GM12878 (cell line): ENCODE measurements around the gene SPATA32. TPM values are rescaled to one million over a fixed set of nuclear protein-coding genes. Genes with fewer than 3 reads are reported as not detected.

ENCODE experiments used
- ATAC-seq: fragments of 200-7000 bp; cut with Tn5 transposase; 3 replicates; pipeline ENCODE4 v1.9.1; 2020; ENCODE audit warnings: mild to moderate bottlenecking, moderate library complexity
- BruUV-seq: library from RNA; stranded (reverse); fragments of 400-500 nt; replicated peaks from 2 replicates; lab custom pipeline; 2021; lab: Mats Ljungman, UMichigan
- CTCF ChIA-PET: fragments of 300-600 bp; sonication (Branson Sonifier 250); formaldehyde crosslinking; extraction: SDS; loops from one replicate; lab custom pipeline; 2021; ENCODE audit warnings: inconsistent platforms; lab: Yijun Ruan, JAX
- POLR2A ChIA-PET: fragments of 350-600 bp; formaldehyde crosslinking; extraction: SDS; loops from one replicate; lab custom pipeline; 2021; ENCODE audit warnings: inconsistent platforms; lab: Charles Lee
- RAD21 ChIA-PET: fragments of 300-600 bp; sonication (Branson Sonifier 250); formaldehyde crosslinking; loops from one replicate; lab custom pipeline; 2023; ENCODE audit warnings: antibody characterized with exemption; ENCODE audit not compliant: unreplicated experiment; lab: Charles Lee
- SMC1A ChIA-PET: fragments of 300-600 bp; sonication (Branson Sonifier 250); formaldehyde crosslinking; loops from one replicate; lab custom pipeline; 2023; ENCODE audit not compliant: unreplicated experiment, uncharacterized antibody; lab: Charles Lee
- DNase-seq: peaks from one replicate; pipeline ENCODE4 v3.0.0-alpha.2; 2011; ENCODE audit warnings: low read depth, low spot score
- FAIRE-seq: peaks from 3 replicates; lab custom pipeline; 2011; peaks lifted over from hg19 to GRCh38; lab: Jason Lieb, UNC
- H2AFZ ChIP-seq: 2 replicates; pipeline ENCODE4 v1.6.0; 2011; ENCODE audit warnings: low read depth, low read length, control low read depth; ENCODE audit not compliant: control insufficient read depth
- H3K27ac ChIP-seq: 2 replicates; pipeline ENCODE4 v1.5.1; 2011; ENCODE audit warnings: control low read depth; ENCODE audit not compliant: control insufficient read depth, insufficient read depth
- H3K27me3 ChIP-seq, 2 experiments: replicated peaks in 1 of 2; 2 replicates each; pipeline versions ENCODE4 v1.6.0 to v1.6.1; 2011; ENCODE audit warnings: low read length in 1 of 2; ENCODE audit not compliant: control insufficient read depth in 2 of 2, insufficient read depth in 2 of 2
- H3K36me3 ChIP-seq, 2 experiments: 2 replicates each; pipeline ENCODE4 v1.5.1; 2011; ENCODE audit warnings: low read length in 1 of 2; ENCODE audit not compliant: control insufficient read depth in 2 of 2, insufficient read depth in 2 of 2
- H3K4me1 ChIP-seq: 2 replicates; pipeline ENCODE4 v1.6.1; 2011; ENCODE audit warnings: mild to moderate bottlenecking, low read length, moderate library complexity, mixed read lengths; ENCODE audit not compliant: control insufficient read depth, insufficient read depth
- H3K4me2 ChIP-seq: 2 replicates; pipeline ENCODE4 v1.6.0; 2011; ENCODE audit warnings: control low read depth; ENCODE audit not compliant: control insufficient read depth, insufficient read depth
- H3K4me3 ChIP-seq: fragments of 200-600 bp; sonication (generic); 2 replicates; pipeline ENCODE4 v1.5.1; 2016
- H3K79me2 ChIP-seq: 2 replicates; pipeline ENCODE4 v1.6.0; 2011; ENCODE audit warnings: low read length; ENCODE audit not compliant: control insufficient read depth, insufficient read depth
- H3K9ac ChIP-seq: 2 replicates; pipeline ENCODE4 v1.8.0; 2011; ENCODE audit warnings: low read length, control low read depth, mixed read lengths; ENCODE audit not compliant: control insufficient read depth, insufficient read depth
- H3K9me3 ChIP-seq: replicated peaks from 3 replicates; pipeline ENCODE4 v1.5.1; 2011; ENCODE audit warnings: mild to moderate bottlenecking, low read length; ENCODE audit not compliant: control insufficient read depth, insufficient read depth
- H4K20me1 ChIP-seq: 2 replicates; pipeline ENCODE4 v1.6.0; 2011; ENCODE audit not compliant: control insufficient read depth, insufficient read depth
- ETV6 ChIP-seq, 2 experiments: fragments of 450-650 bp in 1 of 2; IDR thresholded peaks in 1 of 2; conservative IDR thresholded peaks in 1 of 2; 2 replicates each; pipeline ENCODE4 v1.6.1; 2014; ENCODE audit warnings: antibody characterized with exemption in 1 of 2, borderline replicate concordance in 1 of 2, low read depth in 1 of 2, mild to moderate bottlenecking in 1 of 2, moderate library complexity in 1 of 2
- IKZF1 ChIP-seq: fragments of 450-650 bp; conservative IDR thresholded peaks from 2 replicates; pipeline ENCODE4 v1.6.1; 2017; ENCODE audit warnings: antibody characterized with exemption, mild to moderate bottlenecking
- KDM1A ChIP-seq: fragments of 200-600 bp; sonication (generic); IDR thresholded peaks from 2 replicates; pipeline ENCODE4 v1.6.1; 2016; ENCODE audit warnings: borderline replicate concordance
- NR2F1 ChIP-seq: fragments of 450-650 bp; conservative IDR thresholded peaks from 2 replicates; pipeline ENCODE4 v1.6.1; 2017; ENCODE audit warnings: mild to moderate bottlenecking
- PAX5 ChIP-seq: IDR thresholded peaks from 2 replicates; pipeline ENCODE4 v1.6.1; 2011; ENCODE audit warnings: low read depth, low read length, borderline replicate concordance
- POLR2AphosphoS5 ChIP-seq: IDR thresholded peaks from 2 replicates; pipeline ENCODE4 v1.6.1; 2011; ENCODE audit warnings: mild to moderate bottlenecking, low read length, inconsistent platforms
- RAD21 ChIP-seq: IDR thresholded peaks from 2 replicates; pipeline ENCODE4 v1.6.1; 2011; ENCODE audit warnings: mild to moderate bottlenecking, low read depth, low read length, moderate library complexity; ENCODE audit not compliant: insufficient read depth
- ZSCAN29 ChIP-seq: fragments of 450-650 bp; IDR thresholded peaks from 2 replicates; pipeline ENCODE4 v1.6.1; 2017; ENCODE audit warnings: mild to moderate bottlenecking, moderate library complexity
- WGBS: methylation state at CpG from one replicate; pipeline ENCODE4 v1.1.6; 2016; ENCODE audit warnings: low lambda C conversion rate; ENCODE audit not compliant: insufficient replicate concordance, insufficient coverage; ENCODE audit errors: missing lambda C conversion rate; 5-methylcytosine and 5-hydroxymethylcytosine counted together
- in situ Hi-C: fragments of 300-500 bp; cut with MboI; formaldehyde crosslinking; loops from 9 replicates; pipeline ENCODE4 v1.14.3; 2018; ENCODE audit warnings: mixed read lengths
- intact Hi-C: fragments of 100-400 bp; cut with micrococcal nuclease; formaldehyde crosslinking; loops from one replicate; pipeline ENCODE4 v1.14.2; 2022; ENCODE audit not compliant: unreplicated experiment
- polyA plus RNA-seq, 11 experiments: library from polyadenylated mRNA; depleted of rRNA in 4 of 11; unstranded in 6 of 11; stranded (reverse) in 5 of 11; fragments of >200 nt; fragmentation: Nextera tagmentation in 4 of 11; fragmentation: Illumina TruSeq in 1 of 11; extraction: Ambion mirVana in 4 of 11; extraction: Trizol in 1 of 11; gene quantifications; 1 replicate in 1 of 11; 2 replicates in 10 of 11; pipeline versions ENCODE4 v1.2.1 to v1.2.3, GENCODE V29; 2011 to 2016; ENCODE audit warnings: inconsistent platforms in 2 of 11, missing spikeins in 2 of 11, low read depth in 1 of 11
- total RNA-seq, 4 experiments: library from RNA; depleted of rRNA in 3 of 4; stranded (reverse); fragments of >200 nt in 3 of 4; fragmentation: Illumina TruSeq in 1 of 4; extraction: Trizol in 1 of 4; gene quantifications; 2 replicates each; pipeline versions ENCODE4 v1.2.1 to v1.2.3, GENCODE V29; 2013 to 2021
- TF ChIP-seq, protein P1 (sequence below), 3 experiments: IDR thresholded peaks in 2 of 3; conservative IDR thresholded peaks in 1 of 3; 2 replicates each; pipeline ENCODE4 v1.5.1; 2011; ENCODE audit warnings: low read depth in 3 of 3, low read length in 3 of 3, mild to moderate bottlenecking in 3 of 3, control low read depth in 2 of 3, moderate library complexity in 2 of 3, inconsistent platforms in 1 of 3, mixed read lengths in 1 of 3; ENCODE audit not compliant: control insufficient read depth in 2 of 3, insufficient read depth in 1 of 3; ENCODE audit errors: extremely low read depth in 1 of 3
- TF ChIP-seq, protein P2 (sequence below): IDR thresholded peaks from 2 replicates; pipeline ENCODE4 v1.6.1; 2012; ENCODE audit warnings: improper control_type of control experiment, low read depth, low read length; ENCODE audit not compliant: insufficient replicate concordance

Gene SPATA32
- total and polyA plus RNA-seq, 10 of the 15 experiments (the other 5 are each of a cell fraction or from before 2014, with no cell fraction given) = 0.03 to 0.35 (median 0.11) TPM; not detected in 3

DNA sequence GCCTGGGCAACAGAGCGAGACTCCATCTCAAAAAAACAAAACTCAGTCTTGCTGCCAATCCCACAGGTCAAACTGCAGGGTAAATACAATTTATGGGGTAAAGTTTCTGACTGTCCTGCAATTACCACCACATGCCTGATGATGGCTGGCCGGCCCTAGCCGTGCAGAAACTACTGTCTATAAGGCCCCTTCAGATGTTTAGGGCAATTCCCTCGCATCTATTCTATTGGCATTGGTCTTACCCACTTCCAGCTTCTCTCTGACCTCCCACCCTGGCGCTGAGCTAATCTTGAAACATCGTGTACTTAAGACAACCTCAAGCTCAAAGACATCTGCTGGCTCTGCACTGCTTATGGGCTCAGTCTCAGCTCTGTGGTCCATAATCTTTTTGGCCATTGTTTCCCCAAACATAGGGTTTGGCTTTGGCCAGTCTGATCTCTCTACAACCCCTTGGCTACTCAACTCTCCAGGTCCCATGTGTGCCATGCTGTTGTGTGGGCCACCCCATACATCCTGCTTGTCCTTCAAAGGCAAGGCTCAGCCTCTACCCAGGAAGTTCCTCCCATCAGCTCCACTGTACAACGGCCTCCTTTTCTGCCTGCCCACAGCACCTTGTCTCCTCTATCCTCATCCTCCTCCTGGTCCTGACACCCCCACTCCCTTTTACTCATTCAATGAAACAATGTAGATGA lies 38.3 kb upstream of the SPATA32 start:
- WGBS = 9% methylated on average over 7 of the region's 7 CpGs
- ChIA-PET POLR2A (interaction anchor here (0.8 to 11.6 kb wide), 5 partner anchors 8 to 284 kb away, joined by 3 to 203 read pairs (median 4); partner anchors contain the start of gene MAP3K14), RAD21 (interaction anchor here (0.9 to 12.1 kb wide), 9 partner anchors 15 to 151 kb away, joined by 3 to 216 read pairs (median 4); partner anchors contain the start of gene MAP3K14), CTCF (interaction anchor here (1.1 to 6.1 kb wide), 12 partner anchors 8 to 151 kb away, joined by 3 to 103 read pairs (median 5); partner anchors contain the start of gene MAP3K14), SMC1A (interaction anchor here (0.7 to 6.6 kb wide), 10 partner anchors 8 to 88 kb away, joined by 3 to 171 read pairs (median 3); partner anchors contain the start of gene MAP3K14)
- no peaks in the 10 kb centered on the region for H3K27me3 ChIP-seq
- peak overlapping the region; percentile 20; the same call in 1 of the 2 replicates for H3K4me3 ChIP-seq
- H3K79me2 ChIP-seq = peaks cover 82% of the 10 kb centered on the region
- FAIRE-seq (no peak), ATAC-seq (peak; percentile 42), DNase-seq (no peak)
- peak overlapping the region; percentile 89 for H3K27ac ChIP-seq
- H3K9ac ChIP-seq = peak overlapping the region; percentile 3
- no peak overlapping the region for H2AFZ ChIP-seq
- peaks cover 88% of the 10 kb centered on the region for H3K4me1 ChIP-seq
- BruUV-seq = TSS peak; percentile 39
- H3K9me3 ChIP-seq = no peaks in the 10 kb centered on the region; the same call in 1 of the 3 replicates
- no peaks in the 10 kb centered on the region for H4K20me1 ChIP-seq
- in situ Hi-C loops = no loop called here
- 0 out of 4 replicates have a peak, but pooled peaks of 1 of the 2 experiments have one; percentile 12 for TF ChIP-seq ETV6 (conservative IDR thresholded peaks at IDR 0.05 in 1 of 2, IDR thresholded peaks at IDR 0.05 in 1 of 2; ENCODE audit: borderline replicate concordance in 1 of 2, low read depth in 1 of 2)
- peak; percentile 29; the same call in 1 of the 2 replicates for TF ChIP-seq NR2F1
- 0 out of 2 replicates have a peak, but pooled peaks have one; percentile 79 for TF ChIP-seq ZSCAN29
- TF ChIP-seq POLR2AphosphoS5 = peak; percentile 41; the same call in 1 of the 2 replicates
- 0 out of 2 replicates have a peak, but pooled peaks have one; percentile 7 for TF ChIP-seq IKZF1
- TF ChIP-seq, protein P1, sequence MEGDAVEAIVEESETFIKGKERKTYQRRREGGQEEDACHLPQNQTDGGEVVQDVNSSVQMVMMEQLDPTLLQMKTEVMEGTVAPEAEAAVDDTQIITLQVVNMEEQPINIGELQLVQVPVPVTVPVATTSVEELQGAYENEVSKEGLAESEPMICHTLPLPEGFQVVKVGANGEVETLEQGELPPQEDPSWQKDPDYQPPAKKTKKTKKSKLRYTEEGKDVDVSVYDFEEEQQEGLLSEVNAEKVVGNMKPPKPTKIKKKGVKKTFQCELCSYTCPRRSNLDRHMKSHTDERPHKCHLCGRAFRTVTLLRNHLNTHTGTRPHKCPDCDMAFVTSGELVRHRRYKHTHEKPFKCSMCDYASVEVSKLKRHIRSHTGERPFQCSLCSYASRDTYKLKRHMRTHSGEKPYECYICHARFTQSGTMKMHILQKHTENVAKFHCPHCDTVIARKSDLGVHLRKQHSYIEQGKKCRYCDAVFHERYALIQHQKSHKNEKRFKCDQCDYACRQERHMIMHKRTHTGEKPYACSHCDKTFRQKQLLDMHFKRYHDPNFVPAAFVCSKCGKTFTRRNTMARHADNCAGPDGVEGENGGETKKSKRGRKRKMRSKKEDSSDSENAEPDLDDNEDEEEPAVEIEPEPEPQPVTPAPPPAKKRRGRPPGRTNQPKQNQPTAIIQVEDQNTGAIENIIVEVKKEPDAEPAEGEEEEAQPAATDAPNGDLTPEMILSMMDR (IDR thresholded peaks at IDR 0.05 in 2 of 3, conservative IDR thresholded peaks at IDR 0.05 in 1 of 3; ENCODE audit: control insufficient read depth in 2 of 3, extremely low read depth in 1 of 3, insufficient read depth in 1 of 3, low read depth in 3 of 3, low read length in 3 of 3) = peak in 2 of 3 experiments; percentile 18 to 23; a peak in 2 of 6 replicates
- 0 out of 2 replicates have a peak, but pooled peaks have one; percentile 24 for TF ChIP-seq PAX5
- no peak for TF ChIP-seq KDM1A
- TF ChIP-seq, protein P2, sequence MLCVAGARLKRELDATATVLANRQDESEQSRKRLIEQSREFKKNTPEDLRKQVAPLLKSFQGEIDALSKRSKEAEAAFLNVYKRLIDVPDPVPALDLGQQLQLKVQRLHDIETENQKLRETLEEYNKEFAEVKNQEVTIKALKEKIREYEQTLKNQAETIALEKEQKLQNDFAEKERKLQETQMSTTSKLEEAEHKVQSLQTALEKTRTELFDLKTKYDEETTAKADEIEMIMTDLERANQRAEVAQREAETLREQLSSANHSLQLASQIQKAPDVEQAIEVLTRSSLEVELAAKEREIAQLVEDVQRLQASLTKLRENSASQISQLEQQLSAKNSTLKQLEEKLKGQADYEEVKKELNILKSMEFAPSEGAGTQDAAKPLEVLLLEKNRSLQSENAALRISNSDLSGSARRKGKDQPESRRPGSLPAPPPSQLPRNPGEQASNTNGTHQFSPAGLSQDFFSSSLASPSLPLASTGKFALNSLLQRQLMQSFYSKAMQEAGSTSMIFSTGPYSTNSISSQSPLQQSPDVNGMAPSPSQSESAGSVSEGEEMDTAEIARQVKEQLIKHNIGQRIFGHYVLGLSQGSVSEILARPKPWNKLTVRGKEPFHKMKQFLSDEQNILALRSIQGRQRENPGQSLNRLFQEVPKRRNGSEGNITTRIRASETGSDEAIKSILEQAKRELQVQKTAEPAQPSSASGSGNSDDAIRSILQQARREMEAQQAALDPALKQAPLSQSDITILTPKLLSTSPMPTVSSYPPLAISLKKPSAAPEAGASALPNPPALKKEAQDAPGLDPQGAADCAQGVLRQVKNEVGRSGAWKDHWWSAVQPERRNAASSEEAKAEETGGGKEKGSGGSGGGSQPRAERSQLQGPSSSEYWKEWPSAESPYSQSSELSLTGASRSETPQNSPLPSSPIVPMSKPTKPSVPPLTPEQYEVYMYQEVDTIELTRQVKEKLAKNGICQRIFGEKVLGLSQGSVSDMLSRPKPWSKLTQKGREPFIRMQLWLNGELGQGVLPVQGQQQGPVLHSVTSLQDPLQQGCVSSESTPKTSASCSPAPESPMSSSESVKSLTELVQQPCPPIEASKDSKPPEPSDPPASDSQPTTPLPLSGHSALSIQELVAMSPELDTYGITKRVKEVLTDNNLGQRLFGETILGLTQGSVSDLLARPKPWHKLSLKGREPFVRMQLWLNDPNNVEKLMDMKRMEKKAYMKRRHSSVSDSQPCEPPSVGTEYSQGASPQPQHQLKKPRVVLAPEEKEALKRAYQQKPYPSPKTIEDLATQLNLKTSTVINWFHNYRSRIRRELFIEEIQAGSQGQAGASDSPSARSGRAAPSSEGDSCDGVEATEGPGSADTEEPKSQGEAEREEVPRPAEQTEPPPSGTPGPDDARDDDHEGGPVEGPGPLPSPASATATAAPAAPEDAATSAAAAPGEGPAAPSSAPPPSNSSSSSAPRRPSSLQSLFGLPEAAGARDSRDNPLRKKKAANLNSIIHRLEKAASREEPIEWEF = no peak
- 0 out of 2 replicates have a peak, but pooled peaks have one; percentile 5 for TF ChIP-seq RAD21
- H3K4me2 ChIP-seq = peak overlapping the region; percentile 70
- peaks cover 5 to 9% of the 10 kb centered on the region in 2 experiments; a peak in 2 of 4 replicates for H3K36me3 ChIP-seq
- intact Hi-C loops = loop anchor here (5.0 kb wide), 2 partner anchors 87 to 153 kb away; partner anchors contain the start of gene HEXIM1
